Measurements from ENCODE around the gene SLC35E1. TPM values are rescaled to one million over a fixed set of nuclear protein-coding genes. Genes with fewer than 3 reads are reported as not detected.
"Not testable (repeated sequence)": the region's sequence is repeated elsewhere in the genome, so short reads cannot be mapped to it uniquely, and the experiment has no call there.

SLC35E1 gene
- total and polyA plus RNA-seq, 2 donors (not counting 3 experiments of a cell fraction or from before 2014, with no cell fraction given): 36.0 to 37.5 TPM

GRCh38 chr19:16554776-16555175 lies 17.4 kb downstream of the SLC35E1 start:
- POLR2A ChIA-PET: no interaction called here
- Histone ChIP-seq H3K27me3 (ENCODE audit: control insufficient read depth in 2 of 2, insufficient read depth in 2 of 2, low read length in 2 of 2) (no peaks in the 10 kb centered on the region), H3K27ac (ENCODE audit: insufficient read depth, low read depth, low read length) (no peak overlapping the region), H3K79me2 (ENCODE audit: control insufficient read depth, insufficient read depth, low read length) (no peaks in the 10 kb centered on the region), H3K4me1 (ENCODE audit: control insufficient read depth, extremely low read depth, insufficient read depth, low read length) (no peaks in the 10 kb centered on the region), H3K9me1 (replicated peaks; ENCODE audit: control insufficient read depth, extremely low read depth, insufficient read depth, low read length) (no peaks in the 10 kb centered on the region), H3K4me3 (replicated peaks in 1 of 3; ENCODE audit: insufficient read depth in 1 of 3, low read depth in 1 of 3, low read length in 3 of 3) (no peak overlapping the region), H3K9me3 (replicated peaks; ENCODE audit: control insufficient read depth, insufficient read depth, low read length) (no peaks in the 10 kb centered on the region), H4K20me1 (replicated peaks; ENCODE audit: control insufficient read depth, extremely low read depth, insufficient read depth, low read length) (no peaks in the 10 kb centered on the region), H3K9ac (replicated peaks; ENCODE audit: extremely low read depth, insufficient read depth, low read length) (no peak overlapping the region), H2AFZ (ENCODE audit: low read depth, low read length) (no peak overlapping the region), H3K36me3 (ENCODE audit: control insufficient read depth in 2 of 2, extremely low read depth in 1 of 2, insufficient read depth in 2 of 2, low read length in 2 of 2) (peaks cover 3 to 22% of the 10 kb centered on the region in 2 experiments), H3K4me2 (ENCODE audit: insufficient read depth, low read length) (no peak overlapping the region)
- TF ChIP-seq POLR2A (IDR thresholded peaks at IDR 0.05; ENCODE audit: low read depth, low read length) (no peak), GATA2 (IDR thresholded peaks at IDR 0.05; ENCODE audit: insufficient read depth, insufficient read length, low read depth, low read length) (no peak), POLR2AphosphoS5 (IDR thresholded peaks at IDR 0.05; ENCODE audit: insufficient read depth, low read depth, low read length) (no peak), JUN (IDR thresholded peaks at IDR 0.05; ENCODE audit: borderline replicate concordance, insufficient read depth, insufficient read length, low read depth) (no peak), EZH2 (IDR thresholded peaks at IDR 0.05; ENCODE audit: borderline replicate concordance, low read depth, low read length, severe bottlenecking) (no peak), FOS (IDR thresholded peaks at IDR 0.05; ENCODE audit: borderline replicate concordance, insufficient read depth, low read length) (no peak), MYC (IDR thresholded peaks at IDR 0.05; ENCODE audit: low read depth, low read length) (no peak)
- TF ChIP-seq, protein P1, sequence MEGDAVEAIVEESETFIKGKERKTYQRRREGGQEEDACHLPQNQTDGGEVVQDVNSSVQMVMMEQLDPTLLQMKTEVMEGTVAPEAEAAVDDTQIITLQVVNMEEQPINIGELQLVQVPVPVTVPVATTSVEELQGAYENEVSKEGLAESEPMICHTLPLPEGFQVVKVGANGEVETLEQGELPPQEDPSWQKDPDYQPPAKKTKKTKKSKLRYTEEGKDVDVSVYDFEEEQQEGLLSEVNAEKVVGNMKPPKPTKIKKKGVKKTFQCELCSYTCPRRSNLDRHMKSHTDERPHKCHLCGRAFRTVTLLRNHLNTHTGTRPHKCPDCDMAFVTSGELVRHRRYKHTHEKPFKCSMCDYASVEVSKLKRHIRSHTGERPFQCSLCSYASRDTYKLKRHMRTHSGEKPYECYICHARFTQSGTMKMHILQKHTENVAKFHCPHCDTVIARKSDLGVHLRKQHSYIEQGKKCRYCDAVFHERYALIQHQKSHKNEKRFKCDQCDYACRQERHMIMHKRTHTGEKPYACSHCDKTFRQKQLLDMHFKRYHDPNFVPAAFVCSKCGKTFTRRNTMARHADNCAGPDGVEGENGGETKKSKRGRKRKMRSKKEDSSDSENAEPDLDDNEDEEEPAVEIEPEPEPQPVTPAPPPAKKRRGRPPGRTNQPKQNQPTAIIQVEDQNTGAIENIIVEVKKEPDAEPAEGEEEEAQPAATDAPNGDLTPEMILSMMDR (IDR thresholded peaks at IDR 0.05; ENCODE audit: extremely low read depth in 1 of 2, insufficient read depth in 1 of 2, low read depth in 1 of 2, low read length in 2 of 2): no peak
- TF ChIP-seq, protein P2, sequence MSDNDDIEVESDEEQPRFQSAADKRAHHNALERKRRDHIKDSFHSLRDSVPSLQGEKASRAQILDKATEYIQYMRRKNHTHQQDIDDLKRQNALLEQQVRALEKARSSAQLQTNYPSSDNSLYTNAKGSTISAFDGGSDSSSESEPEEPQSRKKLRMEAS (IDR thresholded peaks at IDR 0.05; ENCODE audit: insufficient read depth, insufficient read length): no peak
- no peak for FAIRE-seq
- no peak for DNase-seq (ENCODE audit: low read depth, low spot score)
- dilution Hi-C loops (cut with MboI; ENCODE audit: extremely low pct_ligation_motif_present, low sequenced_read_pairs) (no loop called here), intact Hi-C loops (cut with micrococcal nuclease) (no loop called here)
- no TSS peak for BruUV-seq (replicated peaks)
- CTCF ChIA-PET: no interaction called here

- H3K27ac ChIP-seq (ENCODE audit: insufficient read depth, low read depth, low read length); H3K27me3 ChIP-seq (ENCODE audit: control insufficient read depth in 2 of 2, insufficient read depth in 2 of 2, low read length in 2 of 2); H2AFZ ChIP-seq (ENCODE audit: low read depth, low read length); POLR2A ChIA-PET; intact Hi-C loops (cut with micrococcal nuclease); CTCF ChIA-PET; BruUV-seq (replicated peaks); H3K4me3 ChIP-seq (replicated peaks in 1 of 3; ENCODE audit: insufficient read depth in 1 of 3, low read depth in 1 of 3, low read length in 3 of 3); H3K9me3 ChIP-seq (replicated peaks; ENCODE audit: control insufficient read depth, insufficient read depth, low read length); H3K4me2 ChIP-seq (ENCODE audit: insufficient read depth, low read length); H3K9ac ChIP-seq (replicated peaks; ENCODE audit: extremely low read depth, insufficient read depth, low read length); H3K4me1 ChIP-seq (ENCODE audit: control insufficient read depth, extremely low read depth, insufficient read depth, low read length); H4K20me1 ChIP-seq (replicated peaks; ENCODE audit: control insufficient read depth, extremely low read depth, insufficient read depth, low read length); H3K79me2 ChIP-seq (ENCODE audit: control insufficient read depth, insufficient read depth, low read length); DNase-seq (ENCODE audit: low read depth, low spot score); dilution Hi-C loops (cut with MboI; ENCODE audit: extremely low pct_ligation_motif_present, low sequenced_read_pairs); H3K9me1 ChIP-seq (replicated peaks; ENCODE audit: control insufficient read depth, extremely low read depth, insufficient read depth, low read length); FAIRE-seq: not testable (repeated sequence)
- peaks cover 3 to 22% of the 10 kb centered on the region in 2 experiments for H3K36me3 ChIP-seq (ENCODE audit: control insufficient read depth in 2 of 2, extremely low read depth in 1 of 2, insufficient read depth in 2 of 2, low read length in 2 of 2)
Observed at GRCh38 chr19:16551902-16552301, 20.3 kb downstream of the SLC35E1 start.

Data from endothelial cell of umbilical vein (primary cell).